ENCODE measurements around the gene SLC41A2. TPM values are rescaled to one million over a fixed set of nuclear protein-coding genes. Genes with fewer than 3 reads are reported as not detected.

Gene SLC41A2
- total and polyA plus RNA-seq, 2 of the 4 experiments (the other 2 are of a cell fraction) = 1.5 to 6.8 TPM

GRCh38 chr12:104973250-104973649, 15.2 kb upstream of the SLC41A2 start:
- Histone ChIP-seq H2BK5ac (ENCODE audit: low read depth, low read length, poor library complexity, severe bottlenecking) (no peak overlapping the region), H3K4me2 (ENCODE audit: low read depth, low read length) (no peak overlapping the region), H4K8ac (ENCODE audit: low read depth in 2 of 2, low read length in 2 of 2) (no peak overlapping the region), H2AFZ (replicated peaks; ENCODE audit: low read length, poor library complexity) (no peak overlapping the region), H3K4me3 (ENCODE audit: insufficient read depth, low read depth, low read length) (no peak overlapping the region), H4K20me1 (ENCODE audit: insufficient read depth, low read length) (no peaks in the 10 kb centered on the region), H3K4ac (ENCODE audit: low read depth, low read length) (no peak overlapping the region), H3K4me1 (ENCODE audit: control insufficient read depth, insufficient read depth, low read length) (no peaks in the 10 kb centered on the region), H2BK120ac (ENCODE audit: low read depth, low read length) (no peak overlapping the region), H2AK5ac (ENCODE audit: low read depth, low read length) (no peak overlapping the region), H3K9me3 (ENCODE audit: control insufficient read depth, insufficient read depth, low read length) (no peaks in the 10 kb centered on the region), H3K56ac (ENCODE audit: extremely low read depth, insufficient read depth, low read length) (no peak overlapping the region), H3K23ac (ENCODE audit: low read depth, low read length) (no peak overlapping the region), H3K27me3 (ENCODE audit: control insufficient read depth, insufficient read depth, low read length) (no peaks in the 10 kb centered on the region; the same call in 1 of the 2 replicates), H2BK15ac (ENCODE audit: low read depth, low read length) (no peak overlapping the region), H3K27ac (ENCODE audit: insufficient read depth, low read length) (no peak overlapping the region), H3K18ac (ENCODE audit: low read depth, low read length) (no peak overlapping the region), H3K9me1 (ENCODE audit: insufficient read depth, low read length) (0 out of 2 replicates have a peak, but pooled peaks cover 3% of the 10 kb centered on the region), H4K5ac (ENCODE audit: low read depth, low read length) (no peak overlapping the region), H4K91ac (ENCODE audit: insufficient read depth, low read depth, low read length) (no peak overlapping the region), H2BK20ac (ENCODE audit: low read depth, low read length) (no peak overlapping the region), H3K79me1 (ENCODE audit: low read depth in 1 of 2, low read length in 2 of 2) (no peaks in the 10 kb centered on the region), H3K14ac (replicated peaks; ENCODE audit: low read depth, low read length) (no peak overlapping the region), H3K36me3 (ENCODE audit: control insufficient read depth, insufficient read depth, low read length) (no peaks in the 10 kb centered on the region), H3K9ac (ENCODE audit: low read depth, low read length) (no peak overlapping the region), H2AK9ac (replicated peaks; ENCODE audit: low read depth, low read length, poor library complexity) (no peak overlapping the region)
- ChIA-PET POLR2A (ENCODE audit: unreplicated experiment) (no interaction called here), CTCF (interaction anchor here (1.2 kb wide), 1 partner anchor 14 kb away, joined by 3 read pairs; no protein-coding TSS in a partner anchor)
- TF ChIP-seq RCOR1 (IDR thresholded peaks at IDR 0.05; ENCODE audit: insufficient replicate concordance, low read length) = no peak
- no peak for TF ChIP-seq MAZ (IDR thresholded peaks at IDR 0.05; ENCODE audit: borderline replicate concordance, low read depth, low read length)
- no peak for TF ChIP-seq CEBPB (IDR thresholded peaks at IDR 0.05; ENCODE audit: low read depth, low read length)
- no peak for TF ChIP-seq NFE2L2 (IDR thresholded peaks at IDR 0.05; ENCODE audit: low read depth, low read length)
- TF ChIP-seq MAFK (IDR thresholded peaks at IDR 0.05; ENCODE audit: low read depth, low read length) = no peak
- TF ChIP-seq ELK1 (IDR thresholded peaks at IDR 0.05; ENCODE audit: borderline replicate concordance, low read depth, low read length) = no peak
- TF ChIP-seq RFX5 (IDR thresholded peaks at IDR 0.05; ENCODE audit: low read depth, low read length) = no peak
- TF ChIP-seq CHD1 (IDR thresholded peaks at IDR 0.05; ENCODE audit: low read depth, low read length) = no peak
- TF ChIP-seq USF2 (IDR thresholded peaks at IDR 0.05; ENCODE audit: low read depth, low read length) = no peak
- no peak for TF ChIP-seq MXI1 (IDR thresholded peaks at IDR 0.05; ENCODE audit: borderline replicate concordance, low read depth, low read length)
- no peak for TF ChIP-seq RAD21 (IDR thresholded peaks at IDR 0.05; ENCODE audit: low read length)
- TF ChIP-seq CTCF (conservative IDR thresholded peaks at IDR 0.05; ENCODE audit: low read depth, low read length) = no peak
- no peak for TF ChIP-seq FOS (IDR thresholded peaks at IDR 0.05; ENCODE audit: low read depth, low read length)
- TF ChIP-seq SMC3 (IDR thresholded peaks at IDR 0.05; ENCODE audit: low read depth, low read length) = no peak
- TF ChIP-seq BHLHE40 (IDR thresholded peaks at IDR 0.05; ENCODE audit: low read depth, low read length) = no peak
- TF ChIP-seq POLR2A (IDR thresholded peaks at IDR 0.05; ENCODE audit: low read depth, low read length) = no peak
- in situ Hi-C loops (cut with MboI; ENCODE audit: low sequenced_read_pairs) (no loop called here), intact Hi-C loops (cut with micrococcal nuclease) (no loop called here), dilution Hi-C loops (cut with HindIII; ENCODE audit: low sequenced_read_pairs, unreplicated experiment) (no loop called here)
- DNase-seq (no peak), ATAC-seq (ENCODE audit: low read depth) (no peak)
- BruUV-seq (replicated peaks) = no TSS peak
- 83% methylated on average over 1 of the region's 5 CpGs; no CpG with 5 or more reads in 1 of the 2 experiments for WGBS, 2 experiments (ENCODE audit: extremely low coverage in 2 of 2, insufficient read length in 1 of 2)
